ENCODE results near the gene OSBPL9.

OSBPL9 gene

GRCh38 chr1:51574796-51575195 lies 42.1 kb upstream of the OSBPL9 start:
- DNase-seq (ENCODE audit: low read depth) = no peak
- no peak overlapping the region for H3K4me3 ChIP-seq (ENCODE audit: low read length)
- TF ChIP-seq CTCF (conservative IDR thresholded peaks at IDR 0.05; ENCODE audit: low read length) = no peak

GRCh38 chr1:51575406-51576084 lies 41.3 kb upstream of the OSBPL9 start:
- no peak for TF ChIP-seq CTCF (conservative IDR thresholded peaks at IDR 0.05; ENCODE audit: low read length)
- H3K4me3 ChIP-seq (ENCODE audit: low read length) = no peak overlapping the region
- peak; percentile 25 for DNase-seq (ENCODE audit: low read depth)

GRCh38 chr1:51576085-51576444 lies 40.8 kb upstream of the OSBPL9 start:
- no peak overlapping the region for H3K4me3 ChIP-seq (ENCODE audit: low read length)
- DNase-seq (ENCODE audit: low read depth) = no peak

GRCh38 chr1:51576923-51577322 lies 40.0 kb upstream of the OSBPL9 start:
- H3K4me3 ChIP-seq (ENCODE audit: low read length) = no peak overlapping the region
- TF ChIP-seq CTCF (conservative IDR thresholded peaks at IDR 0.05; ENCODE audit: low read length) = no peak
- no peak for DNase-seq (ENCODE audit: low read depth)

More at GRCh38 chr1:51576085-51576444, 40.8 kb upstream of the OSBPL9 start:
- no peak for TF ChIP-seq CTCF (conservative IDR thresholded peaks at IDR 0.05; ENCODE audit: low read length)

GRCh38 chr1:51578383-51579109 lies 38.3 kb upstream of the OSBPL9 start:
- no peak overlapping the region for H3K4me3 ChIP-seq (ENCODE audit: low read length)
- no peak for DNase-seq (ENCODE audit: low read depth)
- TF ChIP-seq CTCF (conservative IDR thresholded peaks at IDR 0.05; ENCODE audit: low read length) = no peak

GRCh38 chr1:51581238-51581637 lies 35.7 kb upstream of the OSBPL9 start:
- DNase-seq (ENCODE audit: low read depth) = no peak
- no peak for TF ChIP-seq CTCF (conservative IDR thresholded peaks at IDR 0.05; ENCODE audit: low read length)
- no peak overlapping the region for H3K4me3 ChIP-seq (ENCODE audit: low read length)

- DNase-seq (ENCODE audit: low read depth) = peak; percentile 83
- TF ChIP-seq CTCF (conservative IDR thresholded peaks at IDR 0.05; ENCODE audit: low read length) = no peak
- no peak overlapping the region for H3K4me3 ChIP-seq (ENCODE audit: low read length)
These were observed 33.4 kb upstream of the OSBPL9 start for GRCh38 chr1:51583532-51583931.

All from AG10803 (cell line).